ENCODE data around the gene CCDC17.
"Not testable (repeated sequence)": the region's sequence is repeated elsewhere in the genome, so short reads cannot be mapped to it uniquely, and the experiment has no call there.

Gene CCDC17

DNA sequence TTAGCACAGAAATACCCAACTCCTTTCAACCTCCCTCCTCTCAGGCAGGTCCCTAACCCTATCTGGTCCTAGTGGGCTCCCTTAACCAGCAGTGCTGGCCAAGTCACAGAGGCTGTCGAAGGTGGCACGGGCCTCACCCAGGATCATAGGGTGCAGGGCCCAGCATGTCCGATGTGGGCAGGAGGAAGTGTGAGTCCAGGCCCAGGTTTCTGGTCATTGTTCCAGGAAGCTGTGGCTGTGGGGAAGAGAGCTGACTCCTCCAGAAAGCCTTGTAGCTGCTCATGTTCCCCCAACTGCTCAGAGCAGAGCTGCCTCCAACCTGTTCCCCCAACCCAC is 2.4 kb downstream of the CCDC17 start:
- no peak for DNase-seq

DNA sequence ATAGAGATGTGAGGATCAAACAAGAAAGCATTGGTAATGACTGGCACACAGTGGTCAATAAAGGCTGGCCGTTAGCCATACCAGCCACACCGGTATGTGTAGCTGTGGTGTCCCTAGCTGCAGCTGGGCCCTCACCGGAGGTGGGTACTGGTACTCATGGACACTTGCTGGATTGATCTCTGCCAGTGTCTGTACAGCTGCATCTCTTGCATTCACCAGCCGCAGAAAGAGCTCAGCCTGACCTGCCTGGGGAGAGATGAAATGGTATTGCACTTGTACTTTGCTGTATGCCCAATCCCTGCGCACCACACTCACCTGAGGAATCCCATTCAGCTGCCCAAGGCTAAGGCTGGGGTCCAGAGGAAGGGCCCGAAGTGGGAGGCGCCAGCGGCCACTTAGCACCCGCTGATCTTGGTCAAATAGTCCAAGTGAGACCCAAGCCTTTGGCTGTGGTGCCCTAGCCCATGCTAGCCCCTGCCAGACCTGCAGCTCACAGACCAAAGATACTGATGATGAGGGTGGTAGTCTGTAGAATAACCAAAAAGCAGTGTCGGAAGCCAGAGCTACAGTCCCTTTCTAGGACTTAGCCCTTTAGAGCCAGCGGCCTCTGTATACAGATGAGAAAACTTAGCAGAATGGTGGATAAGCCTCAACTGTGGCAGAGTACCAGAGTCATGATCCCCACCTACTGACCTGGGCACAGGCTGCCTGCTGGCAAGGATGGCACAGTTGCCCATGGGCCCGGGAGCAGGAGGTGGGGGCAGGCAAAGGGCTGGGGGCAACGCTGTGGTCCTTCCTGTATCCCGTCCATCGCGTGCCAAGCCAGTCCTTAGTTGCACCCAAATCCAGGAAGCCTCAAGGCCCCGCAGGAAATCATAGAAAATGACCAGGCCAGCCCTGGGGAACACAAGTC is 3.0 kb downstream of the CCDC17 start:
- DNase-seq: no peak

DNA sequence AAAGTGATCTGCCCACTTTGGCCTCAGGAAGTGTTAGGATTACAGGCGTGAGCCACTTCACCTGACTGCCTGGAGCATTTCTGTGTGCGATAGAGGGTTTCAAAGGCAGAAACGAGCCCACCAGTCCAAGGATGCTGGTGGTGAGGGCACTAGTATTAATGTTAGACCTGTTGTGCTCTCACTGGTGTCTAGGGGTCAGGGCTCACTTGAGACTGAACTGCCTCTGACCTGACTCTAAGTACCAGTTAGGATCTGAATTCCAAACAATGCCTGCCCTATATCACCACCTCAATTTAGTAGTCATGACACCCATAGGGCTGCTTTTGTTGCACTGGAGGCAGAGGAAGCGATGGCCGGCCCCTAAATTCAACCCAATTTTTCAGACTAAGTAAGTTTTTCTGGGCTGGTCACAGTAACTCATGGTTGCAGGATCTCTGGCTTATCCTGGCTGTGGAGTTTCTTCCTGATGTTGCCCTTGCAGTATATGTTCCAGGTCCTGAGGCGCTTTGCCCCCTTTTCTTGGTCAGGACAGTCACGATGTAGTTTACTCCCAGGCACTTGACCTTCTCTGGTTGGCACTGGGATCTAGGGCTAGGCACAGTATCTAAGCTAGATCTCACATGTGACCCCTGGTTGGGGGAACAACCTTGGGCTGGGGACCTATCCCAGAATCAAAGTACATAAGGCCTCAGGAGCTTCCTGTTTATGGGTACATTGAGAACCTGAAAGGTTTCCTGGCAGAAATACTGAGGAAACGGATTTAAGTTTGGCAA is 4.5 kb downstream of the CCDC17 start:
- DNase-seq: no peak

DNA sequence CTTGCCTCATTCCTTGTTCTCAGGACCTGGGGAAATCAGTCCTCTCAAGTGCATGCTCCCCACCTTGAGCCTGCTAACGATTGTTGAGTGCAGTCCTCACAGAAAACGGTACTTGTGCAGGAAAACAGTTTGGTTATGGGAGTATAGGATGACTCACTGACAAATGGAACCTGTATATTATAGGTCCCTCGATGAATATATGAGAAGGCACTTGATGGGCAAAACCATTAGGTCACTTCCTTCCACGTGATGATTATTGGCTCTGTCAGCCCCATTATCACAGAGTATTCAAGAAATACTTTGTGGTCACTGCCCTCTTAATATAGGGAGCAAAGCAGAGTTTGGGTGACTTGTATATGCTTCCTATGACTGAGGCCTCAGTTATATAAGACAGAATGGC is 6.2 kb downstream of the CCDC17 start:
- no peak for DNase-seq

DNA sequence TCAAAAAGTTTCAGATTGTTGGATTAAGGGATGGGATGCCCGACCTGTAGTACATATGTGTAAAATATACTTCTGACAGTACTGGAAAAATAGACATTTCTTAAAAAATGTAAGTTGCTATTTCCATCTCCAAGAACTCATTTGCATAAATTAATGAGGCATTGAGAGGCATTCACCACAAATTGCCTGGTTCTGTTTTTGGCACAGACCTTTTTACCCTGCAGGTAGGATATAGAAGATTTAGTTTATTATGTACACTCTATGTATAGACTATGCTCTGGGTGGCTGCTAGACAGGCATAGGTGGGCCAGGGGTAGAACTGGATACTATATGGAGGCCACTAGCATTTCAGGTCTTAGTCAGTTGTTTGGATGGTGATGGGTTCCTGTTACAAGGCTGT is 8.0 kb downstream of the CCDC17 start:
- no peak for DNase-seq

DNA sequence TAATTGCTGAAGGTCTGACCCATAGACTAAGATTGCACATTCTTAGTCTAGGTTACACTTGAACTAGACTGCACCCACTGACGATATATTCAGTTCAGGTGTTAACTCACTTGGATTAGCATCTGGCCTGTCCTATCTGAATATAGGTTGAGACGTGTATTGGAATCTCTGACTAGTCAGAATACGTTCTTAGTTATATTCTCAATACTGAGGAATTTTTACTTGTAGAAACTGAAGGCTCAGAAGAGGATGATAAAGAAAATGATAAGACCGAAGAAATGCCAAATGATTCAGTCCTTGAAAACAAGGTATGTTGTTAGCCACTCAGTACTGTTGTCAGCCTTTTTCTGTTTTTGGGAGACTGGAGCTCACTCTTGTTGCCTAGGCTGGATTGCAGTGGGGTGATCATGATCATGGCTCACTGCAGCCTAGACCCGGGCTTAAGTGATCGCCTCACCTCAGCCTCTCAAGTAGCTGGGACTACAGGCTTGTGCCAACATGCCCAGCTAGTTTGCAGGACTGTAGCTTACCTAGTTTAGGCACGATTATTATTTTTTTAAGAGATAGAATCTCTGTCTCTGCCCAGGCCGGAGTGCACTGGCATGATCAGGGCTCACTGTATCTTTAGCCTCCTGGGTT is 10.8 kb downstream of the CCDC17 start:
- no peak for DNase-seq

DNA sequence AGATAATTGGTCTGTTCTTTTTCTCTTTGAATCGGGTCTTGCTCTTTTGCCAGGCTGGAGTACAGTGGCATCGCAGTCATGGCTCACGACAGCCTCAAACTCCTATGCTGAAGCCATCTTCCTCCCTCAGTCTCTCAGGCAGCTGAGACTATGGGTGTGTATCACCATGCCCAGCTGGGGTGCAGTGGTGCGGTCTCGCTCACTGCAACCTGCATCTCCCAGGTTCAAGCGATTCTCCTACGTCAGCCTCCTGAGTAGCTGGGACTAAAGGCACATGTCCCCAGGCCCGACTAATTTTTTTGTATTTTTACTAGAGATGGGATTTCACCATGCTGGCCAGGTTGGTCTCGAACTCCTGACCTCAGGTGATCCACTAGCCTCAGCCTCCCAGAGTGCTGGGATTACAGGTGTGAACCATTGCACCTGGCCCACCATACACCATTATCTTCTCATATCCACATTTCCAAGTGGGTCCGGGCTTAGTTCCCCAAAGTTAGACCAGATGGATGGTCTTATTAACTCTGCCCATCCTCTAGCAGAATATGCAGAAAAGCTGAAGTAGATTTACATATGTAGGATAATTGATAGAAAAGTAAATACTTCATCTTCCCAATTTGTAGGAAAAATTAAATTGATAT is 13.1 kb downstream of the CCDC17 start:
- no peak for DNase-seq

DNA sequence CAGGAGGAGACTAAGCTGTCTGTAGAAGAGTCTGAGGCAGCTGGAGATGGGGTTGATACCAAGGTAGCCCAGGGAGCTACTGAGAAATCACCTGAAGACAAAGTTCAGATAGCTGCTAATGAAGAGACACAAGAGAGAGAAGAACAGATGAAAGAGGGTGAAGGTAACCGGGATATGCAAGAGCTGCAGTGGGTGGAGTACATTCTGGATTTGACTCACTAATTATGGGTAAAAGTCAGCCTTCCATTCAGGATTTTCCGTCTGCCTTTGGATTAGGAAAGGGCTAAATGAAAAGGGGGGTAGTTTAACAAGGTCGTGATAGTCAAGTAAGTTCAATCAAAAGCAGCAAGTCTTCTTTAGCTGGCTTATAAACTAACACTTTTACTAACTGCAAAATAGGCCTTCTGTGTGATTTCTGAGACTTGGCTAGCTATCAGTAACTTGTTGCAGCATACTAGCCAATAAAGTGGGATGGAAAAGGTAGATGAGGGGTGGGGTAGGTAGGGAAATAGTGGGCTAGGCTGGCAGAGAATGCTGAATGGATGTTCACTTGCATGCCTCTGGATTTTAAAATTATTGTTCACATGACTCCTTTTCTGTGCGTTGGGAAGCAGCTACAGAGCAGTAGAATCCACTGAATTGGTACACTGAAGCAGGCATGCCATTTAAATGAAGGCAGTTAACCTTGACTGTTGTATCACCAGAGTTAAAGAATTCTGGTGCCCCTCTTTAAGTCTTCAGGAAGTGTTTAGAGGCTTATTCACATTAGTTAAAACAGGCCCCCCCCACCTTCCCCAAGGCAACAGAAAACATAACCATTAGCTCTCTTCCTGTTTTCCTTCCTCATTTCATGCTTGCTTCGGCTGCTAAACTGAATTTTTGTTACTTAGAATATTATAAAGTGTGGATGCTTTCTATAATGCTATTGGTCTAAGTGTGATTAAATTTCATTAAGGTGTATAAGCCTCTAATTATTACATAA is 15.4 kb downstream of the CCDC17 start:
- DNase-seq: no peak

DNA sequence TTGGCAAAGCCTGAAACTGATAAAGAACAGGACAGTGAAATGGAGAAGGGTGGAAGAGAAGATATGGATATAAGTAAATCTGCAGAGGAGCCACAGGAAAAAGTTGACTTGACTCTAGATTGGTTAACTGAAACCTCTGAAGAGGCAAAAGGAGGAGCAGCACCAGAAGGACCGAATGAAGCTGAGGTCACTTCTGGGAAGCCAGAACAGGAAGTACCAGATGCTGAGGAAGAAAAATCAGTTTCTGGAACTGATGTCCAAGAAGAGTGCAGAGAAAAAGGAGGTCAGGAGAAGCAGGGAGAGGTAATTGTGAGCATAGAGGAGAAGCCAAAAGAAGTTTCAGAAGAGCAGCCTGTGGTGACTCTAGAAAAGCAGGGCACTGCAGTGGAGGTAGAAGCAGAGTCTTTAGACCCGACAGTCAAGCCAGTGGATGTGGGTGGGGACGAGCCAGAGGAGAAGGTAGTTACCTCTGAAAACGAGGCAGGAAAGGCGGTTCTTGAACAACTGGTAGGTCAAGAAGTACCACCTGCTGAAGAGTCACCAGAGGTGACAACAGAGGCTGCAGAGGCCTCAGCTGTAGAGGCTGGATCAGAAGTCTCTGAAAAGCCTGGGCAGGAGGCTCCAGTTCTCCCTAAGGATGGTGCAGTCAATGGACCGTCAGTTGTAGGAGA is 16.3 kb downstream of the CCDC17 start:
- DNase-seq: no peak

DNA sequence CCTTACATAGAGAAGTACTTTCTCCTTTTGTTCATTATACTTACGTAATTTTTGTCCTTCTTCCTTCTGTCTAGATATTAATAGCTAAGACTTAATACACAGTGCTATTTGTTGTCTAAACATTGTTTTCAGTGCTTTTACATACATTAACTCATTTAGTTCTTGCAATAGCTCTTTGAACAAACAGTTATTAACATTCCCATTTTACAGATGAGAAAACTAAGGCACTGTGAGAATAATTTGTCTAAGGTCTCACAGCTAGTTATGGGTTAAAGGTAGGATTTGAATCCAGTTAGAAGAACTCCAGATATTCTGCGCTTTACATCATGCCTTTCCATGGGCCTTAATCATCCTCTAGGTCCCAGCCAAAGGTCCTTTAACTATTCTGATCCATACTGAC is 19.6 kb downstream of the CCDC17 start:
- no peak for DNase-seq

DNA sequence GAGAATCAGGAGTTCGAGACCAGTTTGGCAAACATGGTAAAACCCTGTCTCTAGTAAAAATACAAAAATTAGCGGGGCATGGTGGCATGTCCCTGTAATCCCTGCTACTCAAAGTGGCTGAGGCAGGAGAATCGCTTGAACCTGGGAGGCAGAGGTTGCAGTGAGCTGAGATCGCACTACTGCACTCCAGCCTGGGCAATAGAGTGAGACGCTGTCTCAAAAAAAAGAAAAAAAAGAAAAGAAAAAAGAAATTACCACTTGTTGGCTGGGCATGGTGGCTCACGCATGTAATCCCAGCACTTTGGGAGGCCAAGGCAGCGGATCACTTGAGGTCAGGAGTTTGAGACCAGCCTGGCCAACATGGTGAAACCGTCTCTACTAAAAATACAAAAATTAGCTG is 27.1 kb downstream of the CCDC17 start:
- not testable (repeated sequence) for DNase-seq

DNA sequence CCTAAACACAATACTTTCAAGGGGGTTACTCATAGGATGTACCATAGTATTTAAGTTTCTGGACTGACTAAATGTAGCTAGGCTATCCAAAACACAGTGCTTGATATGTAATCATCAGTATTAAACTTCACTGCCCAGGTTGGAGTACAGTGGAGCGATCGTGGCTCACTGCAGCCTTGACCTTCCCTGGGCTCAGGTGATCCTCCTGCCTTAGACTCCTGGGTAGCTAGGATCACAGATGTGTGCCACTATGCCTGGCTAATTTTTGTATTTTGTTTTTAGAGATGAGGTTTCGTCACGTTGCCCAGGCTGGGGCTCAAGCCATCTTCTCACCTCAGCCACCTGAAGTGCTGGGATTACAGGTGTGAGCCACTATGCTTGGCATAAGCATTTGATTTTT is 29.4 kb downstream of the CCDC17 start:
- no peak for DNase-seq

DNA sequence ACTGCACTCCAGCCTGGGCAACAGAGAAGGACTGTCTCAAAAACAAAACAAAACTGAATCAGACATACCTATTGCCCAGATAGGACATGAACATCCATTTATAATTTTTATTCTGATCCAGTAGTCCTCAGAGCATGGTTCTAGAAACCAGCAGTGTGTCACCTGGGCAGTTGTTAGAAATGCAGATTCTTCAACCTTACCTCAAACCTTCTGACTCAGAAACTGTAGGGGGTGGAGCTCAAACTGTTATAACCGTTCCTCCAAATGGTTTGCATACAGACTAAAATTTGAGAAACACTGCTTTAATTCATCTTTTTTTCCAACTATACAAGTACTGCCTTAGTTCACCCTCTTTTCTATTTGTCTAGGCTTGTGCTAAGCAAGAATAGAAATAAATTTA is 34.0 kb downstream of the CCDC17 start:
- DNase-seq: no peak

DNA sequence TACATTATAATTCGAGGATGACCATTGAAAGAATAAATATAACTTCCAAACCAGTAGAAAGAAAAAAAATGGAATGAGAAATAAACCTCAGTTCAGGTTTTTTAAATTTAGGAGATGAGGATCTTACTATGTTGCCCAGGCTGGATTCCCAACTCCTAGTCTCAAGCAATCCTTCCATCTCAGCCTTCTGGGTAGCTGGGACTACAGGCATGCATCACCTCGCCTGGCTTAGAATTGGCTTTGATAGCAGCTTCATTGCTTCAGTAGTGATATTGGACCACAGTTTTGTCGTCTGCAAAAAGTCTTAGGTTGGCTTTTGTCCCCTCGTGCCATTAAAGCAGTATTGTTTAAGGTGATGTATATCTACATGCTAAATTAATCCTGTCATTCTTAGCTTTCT is 37.1 kb downstream of the CCDC17 start:
- no peak for DNase-seq

DNA sequence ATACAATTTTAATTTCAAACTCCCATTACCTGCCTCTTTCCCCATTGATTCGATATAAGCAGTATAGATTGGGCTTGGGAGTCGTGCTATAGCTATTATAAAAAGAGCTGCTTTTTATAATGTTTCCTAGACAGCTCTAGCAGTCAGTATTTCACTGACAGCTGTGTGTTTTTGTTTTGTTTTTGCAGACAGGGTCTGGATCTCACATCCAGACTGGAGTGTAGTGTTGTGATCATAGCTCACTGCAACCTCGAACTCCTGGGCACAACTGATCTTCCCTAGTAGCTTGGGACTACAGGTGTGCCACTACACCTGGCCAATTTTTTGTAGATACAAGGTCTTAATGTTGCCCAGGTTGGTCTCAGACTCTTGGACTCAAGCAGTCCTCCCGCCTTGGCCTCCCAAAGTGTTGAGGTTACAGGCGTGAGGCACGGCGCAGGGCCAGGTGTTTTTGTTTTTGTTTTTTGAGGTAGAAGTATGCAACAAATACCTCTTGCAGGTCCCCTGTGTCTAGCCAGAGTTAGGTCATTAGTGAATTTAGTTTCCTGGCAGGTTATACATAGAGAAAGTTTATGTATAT is 38.3 kb downstream of the CCDC17 start:
- DNase-seq: no peak

DNA sequence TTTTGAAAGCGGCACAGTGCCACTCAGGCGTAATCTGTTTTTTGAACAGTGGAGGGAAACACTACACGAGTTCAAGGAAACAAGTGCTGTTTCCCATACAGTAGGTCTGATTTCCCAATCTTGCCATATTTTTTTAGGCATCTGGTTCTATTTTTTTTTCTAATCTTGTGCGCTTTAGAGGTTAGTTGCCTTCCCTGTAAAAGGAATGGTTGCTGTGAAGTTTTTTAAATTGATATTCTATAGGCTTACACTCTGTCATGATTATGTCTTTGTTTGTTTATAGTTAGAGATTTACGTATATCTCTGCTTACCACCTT is 38.8 kb downstream of the CCDC17 start:
- no peak for DNase-seq

DNA sequence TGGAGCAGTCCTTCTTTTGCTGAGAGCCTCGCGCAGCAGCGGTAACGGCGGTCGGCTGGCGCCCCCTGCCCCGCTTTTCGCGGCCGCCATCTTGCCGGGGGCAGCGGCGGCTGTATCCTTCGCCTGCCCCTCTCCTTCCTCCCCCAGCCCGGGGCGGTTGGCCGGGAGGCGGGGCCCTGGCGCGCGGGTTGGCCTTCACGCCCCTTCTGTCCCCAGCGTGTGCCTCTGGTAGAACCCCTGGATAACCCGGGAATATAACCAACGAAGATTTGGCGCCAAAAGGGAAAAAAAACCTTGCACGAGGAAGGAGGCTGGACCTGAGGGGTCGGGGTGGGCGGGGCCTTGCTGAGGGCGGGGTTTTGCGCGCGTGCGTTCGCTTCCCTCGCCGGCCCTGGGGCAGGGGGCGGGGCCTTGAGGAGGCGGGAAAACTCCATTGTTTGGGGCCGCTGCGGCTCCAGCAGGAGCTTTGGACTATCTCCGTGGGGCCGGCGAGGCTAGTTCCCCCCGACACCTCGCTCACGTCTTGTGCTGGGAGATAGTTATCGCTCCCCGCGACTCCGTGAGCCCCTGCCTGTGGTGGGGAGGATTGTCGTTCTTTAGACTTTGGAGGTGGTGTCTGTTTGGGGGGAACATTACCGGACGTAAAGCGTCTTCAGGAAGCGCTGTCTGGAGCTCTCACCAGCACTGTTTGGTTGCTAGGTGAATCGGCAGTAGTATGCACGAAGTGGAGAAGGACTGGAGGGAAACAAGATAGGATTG is 39.3 kb downstream of the CCDC17 start:
- DNase-seq: peak; percentile 84

DNA sequence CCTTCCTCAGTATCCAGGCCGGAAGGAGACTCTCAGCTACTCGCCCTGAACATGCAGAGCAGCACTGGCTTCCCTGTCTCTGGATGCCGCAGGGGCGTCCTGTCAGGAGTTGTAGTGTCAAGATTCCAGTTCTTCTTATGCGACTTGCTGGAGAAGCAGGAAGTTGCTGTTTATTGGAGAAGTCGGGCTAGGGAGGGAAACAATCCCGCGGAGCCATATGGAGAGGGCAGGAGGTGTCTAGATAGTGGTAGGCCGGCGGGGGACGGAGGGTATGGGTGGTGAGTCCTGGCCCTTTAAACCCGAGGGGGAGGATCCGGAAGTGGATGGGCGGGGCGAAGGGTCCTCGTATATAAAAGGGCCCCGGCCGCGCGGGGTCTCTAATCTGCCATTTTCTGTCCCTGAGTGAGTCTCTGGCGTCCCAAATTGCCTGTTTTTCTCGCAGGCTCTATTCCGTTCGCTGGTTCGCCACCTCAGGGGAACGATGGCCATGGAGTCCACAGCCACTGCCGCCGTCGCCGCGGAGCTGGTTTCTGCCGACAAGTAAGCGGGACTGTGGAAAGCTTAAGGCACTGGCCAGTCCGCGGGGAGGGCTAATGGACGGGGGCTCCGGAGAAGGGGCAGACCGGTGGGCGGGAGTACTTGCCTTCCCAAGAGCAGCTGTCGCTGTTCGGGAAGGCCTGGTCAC is 40.0 kb downstream of the CCDC17 start, which contains the start of gene NASP:
Gene NASP (plus strand): TSS at position 376 of the 685 bp plus-strand sequence. CDS start 106 bp downstream, at position 482.
- DNase-seq: peak; percentile 80

DNA sequence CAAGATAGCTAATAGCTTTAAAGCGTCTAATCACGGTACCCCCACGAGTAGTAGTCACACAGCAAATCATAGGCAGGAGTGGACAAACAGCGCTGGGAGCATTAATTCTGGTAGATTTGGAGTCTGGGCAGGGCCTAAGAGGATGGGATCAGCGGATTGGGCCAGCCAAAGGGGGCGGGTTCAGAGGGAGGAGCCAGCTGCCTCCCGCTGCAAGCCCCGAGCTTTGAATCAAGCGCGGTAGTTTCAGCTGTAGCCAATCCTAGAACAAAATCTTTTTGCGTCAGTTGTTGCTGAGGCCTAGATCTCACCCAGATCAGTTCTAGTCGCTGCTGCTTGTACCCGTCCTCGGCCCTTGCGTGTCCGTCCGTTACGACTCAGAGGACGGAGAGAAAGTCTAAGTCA is 40.6 kb downstream of the CCDC17 start:
- DNase-seq: peak; percentile 89

Measured in NK-92 treated with Interleukin-12 subunit alpha and Interleukin-12 subunit beta, amount 100 ng/mL, for 24 hours (cell line).